HepG2 (cell line): ENCODE data around the gene MVB12A. TPM values are rescaled to one million over a fixed set of nuclear protein-coding genes. Genes with fewer than 3 reads are reported as not detected.

ENCODE experiments used
- CCAR2 ChIP-seq: fragments of 200-400 bp; formaldehyde crosslinking; optimal IDR thresholded peaks from 2 replicates; pipeline ENCODE3; 2018; ENCODE audit warnings: low read depth, mild to moderate bottlenecking, low read length, moderate library complexity
- FOSL2 ChIP-seq: sonication (generic); formaldehyde crosslinking; IDR thresholded peaks from 2 replicates; pipeline ENCODE4 v1.4.0; 2020; ENCODE audit warnings: missing genetic modification reagents
- HOXA3 ChIP-seq: sonication (generic); formaldehyde crosslinking; IDR thresholded peaks from 2 replicates; pipeline ENCODE4 v1.5.0; 2020; ENCODE audit warnings: missing genetic modification reagents
- KAT2B ChIP-seq: fragments of 150-350 bp; IDR thresholded peaks from 2 replicates; pipeline ENCODE4 v1.6.1; 2014; ENCODE audit warnings: low read depth, low read length, borderline replicate concordance
- KLF15 ChIP-seq: sonication (generic); formaldehyde crosslinking; IDR thresholded peaks from 2 replicates; pipeline ENCODE4 v1.8.1; 2023; ENCODE audit warnings: borderline replicate concordance, mild to moderate bottlenecking, inconsistent platforms, missing genetic modification reagents, mixed read lengths
- MXI1 ChIP-seq: IDR thresholded peaks from 3 replicates; pipeline ENCODE4 v1.6.1; 2012; ENCODE audit warnings: low read depth, low read length, inconsistent platforms, borderline replicate concordance
- NBN ChIP-seq: fragments of 450-650 bp; conservative IDR thresholded peaks from 2 replicates; pipeline ENCODE4 v1.6.1; 2017
- RARA ChIP-seq: IDR thresholded peaks from 2 replicates; pipeline ENCODE4 v1.6.1; 2016; ENCODE audit warnings: missing genetic modification reagents, missing compliant biosample characterization
- RBFOX2 ChIP-seq: fragments of 200-400 bp; formaldehyde crosslinking; IDR thresholded peaks from 2 replicates; pipeline ENCODE4 v1.6.1; 2017; ENCODE audit warnings: low read depth, mild to moderate bottlenecking, low read length
- SALL1 ChIP-seq: sonication (generic); formaldehyde crosslinking; IDR thresholded peaks from 2 replicates; pipeline ENCODE4 v1.8.0; 2022; ENCODE audit warnings: mild to moderate bottlenecking, missing genetic modification reagents
- SAP130 ChIP-seq: IDR thresholded peaks from 2 replicates; pipeline ENCODE4 v1.6.1; 2016; ENCODE audit warnings: low read depth
- TBX2 ChIP-seq: sonication (generic); formaldehyde crosslinking; IDR thresholded peaks from 2 replicates; pipeline ENCODE4 v1.5.0; 2020; ENCODE audit warnings: missing genetic modification reagents, mild to moderate bottlenecking, borderline replicate concordance
- ZBTB10 ChIP-seq: sonication (generic); formaldehyde crosslinking; IDR thresholded peaks from 2 replicates; pipeline ENCODE4 v1.4.0; 2020; ENCODE audit warnings: missing genetic modification reagents, borderline replicate concordance
- ZBTB7A ChIP-seq: sonication (generic); formaldehyde crosslinking; IDR thresholded peaks from 2 replicates; pipeline ENCODE4 v1.8.0; 2022; ENCODE audit warnings: mild to moderate bottlenecking, missing genetic modification reagents
- ZFP41 ChIP-seq: sonication (generic); formaldehyde crosslinking; IDR thresholded peaks from 2 replicates; pipeline ENCODE4 v1.4.0; 2020; ENCODE audit warnings: mild to moderate bottlenecking, missing genetic modification reagents, borderline replicate concordance
- ZFY ChIP-seq: sonication (generic); formaldehyde crosslinking; IDR thresholded peaks from 2 replicates; pipeline ENCODE4 v1.4.0; 2020; ENCODE audit warnings: missing genetic modification reagents
- ZNF317 ChIP-seq: sonication (generic); formaldehyde crosslinking; IDR thresholded peaks from 2 replicates; pipeline ENCODE4 v1.5.0; 2020; ENCODE audit warnings: mild to moderate bottlenecking, missing genetic modification reagents
- ZNF543 ChIP-seq: sonication (generic); formaldehyde crosslinking; IDR thresholded peaks from 2 replicates; pipeline ENCODE4 v1.4.0; 2020; ENCODE audit warnings: mild to moderate bottlenecking, missing genetic modification reagents
- polyA plus RNA-seq, 8 experiments: library from polyadenylated mRNA; depleted of rRNA in 3 of 8; stranded (reverse) in 7 of 8; unstranded in 1 of 8; fragments of >200 nt; fragmentation: Illumina TruSeq in 4 of 8; extraction: Trizol in 4 of 8; gene quantifications; 2 replicates each; pipeline versions ENCODE4 v1.2.1 to v1.2.3, GENCODE V29; 2011 to 2016; ENCODE audit warnings: low read depth in 4 of 8, missing spikeins in 1 of 8, mixed read lengths in 1 of 8; ENCODE audit not compliant: insufficient read depth in 1 of 8
- total RNA-seq, 5 experiments: library from RNA; depleted of rRNA; stranded (reverse); fragments of >200 nt; fragmentation: Illumina TruSeq; extraction: Trizol; gene quantifications; 2 replicates each; pipeline ENCODE4 v1.2.3, GENCODE V29; 2016; ENCODE audit warnings: low read depth in 1 of 5
- TF ChIP-seq, protein P1 (sequence below): sonication (generic); formaldehyde crosslinking; IDR thresholded peaks from 2 replicates; pipeline ENCODE4 v1.5.1; 2020; ENCODE audit warnings: mild to moderate bottlenecking, missing genetic modification reagents, borderline replicate concordance
- TF ChIP-seq, protein P2 (sequence below): IDR thresholded peaks from 2 replicates; pipeline ENCODE4 v1.6.1; 2016; ENCODE audit warnings: missing biosample characterization, missing genetic modification reagents, low read depth

Gene MVB12A
- total and polyA plus RNA-seq, 2 of the 13 experiments (the other 11 are each of a cell fraction or from before 2014, with no cell fraction given): 35.7 to 36.1 TPM

DNA sequence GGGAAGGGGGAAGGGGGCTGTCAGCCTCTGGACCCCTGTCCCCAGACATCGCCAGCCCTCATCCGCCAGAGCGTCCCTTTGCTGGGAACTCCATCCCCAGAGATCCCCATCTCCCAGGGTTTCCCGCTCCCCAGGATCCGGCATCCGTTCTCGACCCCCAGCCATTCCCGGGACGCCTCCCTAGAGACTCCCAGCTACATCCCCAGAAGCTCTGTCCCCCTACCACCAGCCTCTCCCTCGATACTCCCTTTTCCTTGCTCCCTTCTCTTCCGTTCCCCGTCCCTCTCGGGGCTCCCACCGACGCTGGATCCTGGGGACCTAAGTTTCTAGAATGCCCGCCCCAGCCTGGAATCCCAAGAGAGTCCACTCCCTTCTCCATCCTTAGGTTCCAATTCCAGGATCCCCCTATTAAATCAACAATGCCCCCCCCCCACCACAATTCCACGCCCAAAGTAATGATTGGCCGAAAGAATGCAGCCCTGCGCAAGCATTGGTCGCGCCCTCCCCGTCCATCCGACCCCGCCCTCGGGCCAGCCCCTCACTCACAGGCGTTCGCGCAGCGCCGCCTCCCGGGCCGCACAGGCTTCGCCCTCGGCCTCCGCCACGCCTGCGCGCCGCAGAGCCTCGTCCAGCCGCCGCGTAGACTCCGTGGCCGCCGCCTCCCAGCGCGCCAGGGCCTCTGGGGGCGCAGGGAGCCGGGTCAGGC, 29.0 kb upstream of the MVB12A start (continued):
- TF ChIP-seq ZFP41: no peak
- TF ChIP-seq ZNF543 (CRISPR knock-in tag): no peak
- TF ChIP-seq KAT2B: no peak
- TF ChIP-seq, protein P1, sequence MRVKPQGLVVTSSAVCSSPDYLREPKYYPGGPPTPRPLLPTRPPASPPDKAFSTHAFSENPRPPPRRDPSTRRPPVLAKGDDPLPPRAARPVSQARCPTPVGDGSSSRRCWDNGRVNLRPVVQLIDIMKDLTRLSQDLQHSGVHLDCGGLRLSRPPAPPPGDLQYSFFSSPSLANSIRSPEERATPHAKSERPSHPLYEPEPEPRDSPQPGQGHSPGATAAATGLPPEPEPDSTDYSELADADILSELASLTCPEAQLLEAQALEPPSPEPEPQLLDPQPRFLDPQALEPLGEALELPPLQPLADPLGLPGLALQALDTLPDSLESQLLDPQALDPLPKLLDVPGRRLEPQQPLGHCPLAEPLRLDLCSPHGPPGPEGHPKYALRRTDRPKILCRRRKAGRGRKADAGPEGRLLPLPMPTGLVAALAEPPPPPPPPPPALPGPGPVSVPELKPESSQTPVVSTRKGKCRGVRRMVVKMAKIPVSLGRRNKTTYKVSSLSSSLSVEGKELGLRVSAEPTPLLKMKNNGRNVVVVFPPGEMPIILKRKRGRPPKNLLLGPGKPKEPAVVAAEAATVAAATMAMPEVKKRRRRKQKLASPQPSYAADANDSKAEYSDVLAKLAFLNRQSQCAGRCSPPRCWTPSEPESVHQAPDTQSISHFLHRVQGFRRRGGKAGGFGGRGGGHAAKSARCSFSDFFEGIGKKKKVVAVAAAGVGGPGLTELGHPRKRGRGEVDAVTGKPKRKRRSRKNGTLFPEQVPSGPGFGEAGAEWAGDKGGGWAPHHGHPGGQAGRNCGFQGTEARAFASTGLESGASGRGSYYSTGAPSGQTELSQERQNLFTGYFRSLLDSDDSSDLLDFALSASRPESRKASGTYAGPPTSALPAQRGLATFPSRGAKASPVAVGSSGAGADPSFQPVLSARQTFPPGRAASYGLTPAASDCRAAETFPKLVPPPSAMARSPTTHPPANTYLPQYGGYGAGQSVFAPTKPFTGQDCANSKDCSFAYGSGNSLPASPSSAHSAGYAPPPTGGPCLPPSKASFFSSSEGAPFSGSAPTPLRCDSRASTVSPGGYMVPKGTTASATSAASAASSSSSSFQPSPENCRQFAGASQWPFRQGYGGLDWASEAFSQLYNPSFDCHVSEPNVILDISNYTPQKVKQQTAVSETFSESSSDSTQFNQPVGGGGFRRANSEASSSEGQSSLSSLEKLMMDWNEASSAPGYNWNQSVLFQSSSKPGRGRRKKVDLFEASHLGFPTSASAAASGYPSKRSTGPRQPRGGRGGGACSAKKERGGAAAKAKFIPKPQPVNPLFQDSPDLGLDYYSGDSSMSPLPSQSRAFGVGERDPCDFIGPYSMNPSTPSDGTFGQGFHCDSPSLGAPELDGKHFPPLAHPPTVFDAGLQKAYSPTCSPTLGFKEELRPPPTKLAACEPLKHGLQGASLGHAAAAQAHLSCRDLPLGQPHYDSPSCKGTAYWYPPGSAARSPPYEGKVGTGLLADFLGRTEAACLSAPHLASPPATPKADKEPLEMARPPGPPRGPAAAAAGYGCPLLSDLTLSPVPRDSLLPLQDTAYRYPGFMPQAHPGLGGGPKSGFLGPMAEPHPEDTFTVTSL (CRISPR knock-in tag): no peak
- TF ChIP-seq RARA: no peak
- TF ChIP-seq HOXA3 (CRISPR knock-in tag): peak; percentile 77
- TF ChIP-seq ZFY: peak; percentile 50; the same call in 1 of the 2 replicates
- TF ChIP-seq, protein P2, sequence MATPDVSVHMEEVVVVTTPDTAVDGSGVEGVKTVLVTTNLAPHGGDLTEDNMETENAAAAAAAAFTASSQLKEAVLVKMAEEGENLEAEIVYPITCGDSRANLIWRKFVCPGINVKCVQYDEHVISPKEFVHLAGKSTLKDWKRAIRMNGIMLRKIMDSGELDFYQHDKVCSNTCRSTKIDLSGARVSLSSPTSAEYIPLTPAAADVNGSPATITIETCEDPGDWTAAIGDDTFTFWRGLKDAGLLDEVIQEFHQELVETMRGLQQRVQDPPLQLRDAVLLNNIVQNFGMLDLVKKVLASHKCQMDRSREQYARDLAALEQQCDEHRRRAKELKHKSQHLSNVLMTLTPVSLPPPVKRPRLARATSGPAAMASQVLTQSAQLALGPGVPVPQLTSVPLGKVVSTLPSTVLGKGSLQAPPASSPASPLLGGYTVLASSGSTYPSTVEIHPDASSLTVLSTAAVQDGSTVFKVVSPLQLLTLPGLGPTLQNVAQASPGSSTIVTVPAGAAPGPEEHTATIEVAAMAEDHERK (CRISPR knock-in tag): no peak
- TF ChIP-seq CCAR2: no peak
- TF ChIP-seq ZBTB10 (CRISPR knock-in tag): no peak
- no peak for TF ChIP-seq TBX2
- TF ChIP-seq SALL1 (CRISPR knock-in tag): peak; percentile 69
- no peak for TF ChIP-seq ZNF317
- no peak for TF ChIP-seq NBN
- TF ChIP-seq RBFOX2: peak; percentile 45; the same call in 1 of the 2 replicates
- no peak for TF ChIP-seq ZBTB7A (CRISPR knock-in tag)
- peak; percentile 79 for TF ChIP-seq SAP130 (CRISPR knock-in tag)
- no peak for TF ChIP-seq KLF15 (CRISPR knock-in tag)
- peak; percentile 61; the same call in 1 of the 3 replicates for TF ChIP-seq MXI1
- TF ChIP-seq FOSL2: no peak
